Cardiac ventricle fibroblast (primary cell): Measurements from ENCODE around the gene CAV1. TPM values are rescaled to one million over a fixed set of nuclear protein-coding genes. Genes with fewer than 3 reads are reported as not detected.

Source experiments
- total RNA-seq: library from RNA; depleted of rRNA; stranded (reverse); fragments of >200 nt; gene quantifications from 2 replicates; pipeline ENCODE4 v1.2.3, GENCODE V29; 2015

Gene CAV1
- 491 and 524 TPM in 2 replicates for total RNA-seq

DNA sequence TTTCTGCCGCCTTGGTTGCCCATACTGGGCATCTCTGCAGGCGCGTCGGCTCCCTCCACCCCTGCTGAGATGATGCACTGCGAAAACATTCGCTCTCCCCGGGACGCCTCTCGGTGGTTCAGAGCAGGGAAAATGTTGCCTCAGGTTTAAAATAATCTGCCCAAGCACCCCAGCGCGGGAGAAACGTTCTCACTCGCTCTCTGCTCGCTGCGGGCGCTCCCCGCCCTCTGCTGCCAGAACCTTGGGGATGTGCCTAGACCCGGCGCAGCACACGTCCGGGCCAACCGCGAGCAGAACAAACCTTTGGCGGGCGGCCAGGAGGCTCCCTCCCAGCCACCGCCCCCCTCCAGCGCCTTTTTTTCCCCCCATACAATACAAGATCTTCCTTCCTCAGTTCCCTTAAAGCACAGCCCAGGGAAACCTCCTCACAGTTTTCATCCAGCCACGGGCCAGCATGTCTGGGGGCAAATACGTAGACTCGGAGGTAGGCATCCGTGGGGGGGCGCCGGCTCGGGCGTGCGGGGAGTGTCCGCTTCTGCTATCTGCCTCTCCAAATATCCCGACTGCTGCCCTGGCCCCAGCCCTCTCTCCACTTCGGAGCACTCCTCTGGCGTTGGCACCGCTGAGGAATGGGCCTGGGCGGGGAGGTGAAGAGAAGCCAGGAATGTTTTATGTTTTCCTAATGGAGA is at the start of gene CAV1:
TSS of gene CAV1 (plus strand) at position 428 of the 689 bp plus-strand sequence. CDS start at position 455, 27 bp downstream.

DNA sequence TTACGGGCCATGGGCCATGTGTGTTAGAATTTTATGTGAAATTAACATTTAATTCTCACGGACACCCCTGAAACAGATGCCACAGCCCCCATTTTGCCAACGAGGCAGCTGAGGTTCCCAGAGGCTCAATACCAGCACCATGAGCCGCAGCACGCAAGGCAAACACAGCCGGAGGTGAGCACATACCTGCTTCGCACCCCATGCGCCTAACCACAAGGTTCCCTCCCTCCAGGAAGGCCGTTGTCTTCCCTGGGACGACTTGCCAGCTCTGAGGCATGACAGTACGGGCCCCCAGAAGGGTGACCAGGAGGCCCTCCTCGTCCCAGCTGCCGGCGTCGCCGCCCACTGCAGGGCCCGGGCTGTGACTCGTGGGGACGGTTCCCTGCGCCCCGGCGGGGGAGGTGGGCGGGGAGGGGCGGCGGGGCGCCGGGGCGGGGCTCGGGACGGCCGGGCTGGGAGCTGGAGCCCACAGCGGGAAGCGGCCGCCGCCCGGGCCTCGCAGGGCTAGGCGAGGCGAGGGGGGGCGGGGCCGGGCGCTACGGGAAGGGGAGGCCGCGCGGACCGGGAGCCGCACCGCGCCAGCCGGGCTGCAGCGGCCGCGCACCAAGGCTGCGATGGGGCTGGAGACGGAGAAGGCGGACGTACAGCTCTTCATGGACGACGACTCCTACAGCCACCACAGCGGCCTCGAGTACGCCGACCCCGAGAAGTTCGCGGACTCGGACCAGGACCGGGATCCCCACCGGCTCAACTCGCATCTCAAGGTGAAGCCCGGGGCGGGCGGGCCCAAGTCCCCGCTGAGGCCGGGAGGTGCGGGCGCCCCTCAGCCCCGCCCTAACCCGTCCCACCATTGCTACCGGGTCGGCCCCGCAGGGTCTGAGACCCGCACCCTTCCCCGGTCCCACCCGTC is 25.4 kb upstream of the CAV1 start, which contains the start of gene CAV2:
TSS of gene CAV2 (plus strand) at position 571 of the 910 bp plus-strand sequence. CDS start at position 615, 44 bp downstream.

Other genes starting within 250 kb of the CAV1 start
- gene CAV2, start 25.3 kb upstream of the CAV1 start, total RNA-seq = 43.2 and 58.3 TPM in 2 replicates
- gene MET, start 147.2 kb downstream of the CAV1 start, total RNA-seq = 1.1 and 1.3 TPM in 2 replicates